ENCODE data around the gene HMG20B. TPM values are rescaled to one million over a fixed set of nuclear protein-coding genes. Genes with fewer than 3 reads are reported as not detected.
A peak's percentile ranks its signal among the peaks of the same experiment; 100 is the strongest.

The HMG20B gene
- total RNA-seq, 1 experiment from 2014 or later, result 58.1 TPM

DNA sequence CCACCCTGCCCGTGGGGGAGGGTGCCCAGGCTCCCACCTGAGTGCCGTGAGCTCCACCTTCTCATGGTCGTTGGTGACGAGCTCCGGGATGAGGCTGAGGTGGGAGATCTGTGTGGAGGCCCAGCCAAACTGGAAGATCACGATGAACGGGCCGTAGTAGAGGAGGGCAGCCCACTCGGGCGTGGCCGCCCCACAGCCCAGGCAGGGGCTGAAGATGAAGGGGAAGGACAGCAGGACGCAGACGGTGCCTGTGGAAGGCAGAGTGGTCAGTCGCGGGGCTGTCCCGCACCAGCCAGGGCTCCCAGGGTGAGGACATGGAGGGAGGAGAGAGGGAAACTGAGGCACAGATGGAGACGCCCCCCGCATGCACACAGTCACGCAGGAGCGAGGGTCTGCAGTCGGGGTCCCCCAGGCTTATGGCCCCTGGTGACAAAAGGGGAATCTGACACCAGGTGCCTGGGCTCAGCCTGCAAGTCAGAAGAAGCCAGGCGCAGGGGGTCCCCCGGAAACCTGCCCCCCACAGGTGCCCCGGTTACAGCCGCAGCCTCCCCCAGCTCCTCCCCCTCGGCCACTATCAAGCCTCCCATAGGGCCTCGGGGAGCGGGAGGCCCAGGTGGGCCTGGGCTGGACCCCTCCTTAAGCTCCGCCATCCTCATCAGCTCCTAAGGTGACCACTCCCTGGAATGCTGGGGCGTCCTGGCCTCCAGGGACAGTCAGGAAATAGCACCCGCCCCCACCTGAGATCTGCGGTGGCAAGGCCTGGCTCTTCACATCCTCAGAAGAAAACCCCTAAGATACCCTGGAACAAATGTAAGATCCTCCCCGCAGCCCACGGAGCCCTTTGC, 21.6 kb upstream of the HMG20B start:
- Mint-ChIP-seq H3K4me1 (ENCODE audit: low read depth, unreplicated experiment) (peaks cover 4% of the 10 kb centered on the region), H3K9me3 (ENCODE audit: low read depth, unreplicated experiment) (no peaks in the 10 kb centered on the region), H3K27me3 (ENCODE audit: unreplicated experiment) (no peaks in the 10 kb centered on the region), H3K4me3 (ENCODE audit: low read depth, unreplicated experiment) (no peak overlapping the region), H3K27ac (ENCODE audit: unreplicated experiment) (no peak overlapping the region), H3K36me3 (ENCODE audit: insufficient read depth, unreplicated experiment) (peaks cover 14% of the 10 kb centered on the region)
- no peak for DNase-seq
- CTCF ChIA-PET, result no interaction called here
- TF ChIP-seq CTCF (IDR thresholded peaks at IDR 0.05; ENCODE audit: unreplicated experiment), result no peak
- intact Hi-C loops (cut with micrococcal nuclease; ENCODE audit: unreplicated experiment), result no loop called here
- no TSS peak for BruUV-seq (replicated peaks)

GRCh38 chr19:3551792-3552095, 21.0 kb upstream of the HMG20B start:
- Mint-ChIP-seq H3K27me3 (ENCODE audit: unreplicated experiment) (no peaks in the 10 kb centered on the region), H3K9me3 (ENCODE audit: low read depth, unreplicated experiment) (no peaks in the 10 kb centered on the region), H3K4me3 (ENCODE audit: low read depth, unreplicated experiment) (no peak overlapping the region), H3K4me1 (ENCODE audit: low read depth, unreplicated experiment) (peaks cover 10% of the 10 kb centered on the region), H3K36me3 (ENCODE audit: insufficient read depth, unreplicated experiment) (peaks cover 19% of the 10 kb centered on the region), H3K27ac (ENCODE audit: unreplicated experiment) (no peak overlapping the region)
- TF ChIP-seq CTCF (IDR thresholded peaks at IDR 0.05; ENCODE audit: unreplicated experiment), result no peak
- no TSS peak for BruUV-seq (replicated peaks)
- intact Hi-C loops (cut with micrococcal nuclease; ENCODE audit: unreplicated experiment), result no loop called here
- CTCF ChIA-PET, result no interaction called here
- DNase-seq, result no peak

DNA sequence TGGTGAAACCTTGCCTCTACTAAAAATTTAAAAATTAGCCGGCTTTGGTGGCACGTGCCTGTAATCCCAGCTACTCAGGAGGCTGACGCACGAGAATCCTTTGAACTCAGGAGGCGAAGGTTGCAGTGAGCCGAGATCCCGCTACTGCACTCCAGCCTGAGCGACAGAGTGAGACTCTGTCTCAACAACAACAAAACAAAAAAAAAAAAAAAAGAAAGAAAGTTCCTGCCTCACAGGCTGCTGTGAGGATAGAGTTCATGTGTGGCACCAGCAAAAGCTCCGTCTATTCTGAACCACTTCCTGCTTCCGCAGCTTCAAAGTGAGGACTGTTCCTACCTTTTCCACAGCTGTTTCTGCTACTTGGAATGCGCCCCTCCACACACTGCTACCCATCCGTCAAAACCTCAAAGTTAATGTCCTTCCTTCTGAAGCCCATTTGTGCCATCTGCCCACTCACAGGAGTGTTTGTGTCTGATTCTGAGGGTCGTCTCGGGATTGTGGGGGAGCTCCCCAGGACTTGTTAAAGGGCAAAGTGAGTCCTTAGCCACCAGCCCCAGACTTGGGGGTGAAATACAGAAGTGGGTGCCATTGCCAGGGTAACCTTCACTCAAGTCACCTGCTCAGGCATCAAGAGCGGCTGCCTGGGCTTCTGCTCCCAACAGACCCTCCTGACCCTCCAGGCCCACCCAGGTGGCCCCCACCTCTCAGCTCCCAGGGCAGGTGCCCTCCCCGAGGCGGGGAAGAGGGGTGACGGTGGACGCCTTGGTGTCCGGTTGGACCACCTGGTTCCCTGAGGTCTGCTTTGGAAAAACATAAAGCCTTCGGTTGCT, 18.3 kb upstream of the HMG20B start:
- no peak for DNase-seq
- intact Hi-C loops (cut with micrococcal nuclease; ENCODE audit: unreplicated experiment), result no loop called here
- Mint-ChIP-seq H3K4me3 (ENCODE audit: low read depth, unreplicated experiment) (no peak overlapping the region), H3K36me3 (ENCODE audit: insufficient read depth, unreplicated experiment) (peaks cover 31% of the 10 kb centered on the region), H3K4me1 (ENCODE audit: low read depth, unreplicated experiment) (peaks cover 10% of the 10 kb centered on the region), H3K27ac (ENCODE audit: unreplicated experiment) (no peak overlapping the region), H3K9me3 (ENCODE audit: low read depth, unreplicated experiment) (no peaks in the 10 kb centered on the region), H3K27me3 (ENCODE audit: unreplicated experiment) (no peaks in the 10 kb centered on the region)
- TSS peak; percentile 55 for BruUV-seq (replicated peaks)
- no peak for TF ChIP-seq CTCF (IDR thresholded peaks at IDR 0.05; ENCODE audit: unreplicated experiment)
- CTCF ChIA-PET, result interaction anchor here (0.6 kb wide), 1 partner anchor 1022 kb away, joined by 3 read pairs; no protein-coding TSS in a partner anchor

- Mint-ChIP-seq H3K36me3 (ENCODE audit: insufficient read depth, unreplicated experiment) (peaks cover 27% of the 10 kb centered on the region), H3K27ac (ENCODE audit: unreplicated experiment) (peak overlapping the region; percentile 96), H3K4me3 (ENCODE audit: low read depth, unreplicated experiment) (peak overlapping the region; percentile 96), H3K27me3 (ENCODE audit: unreplicated experiment) (no peaks in the 10 kb centered on the region), H3K9me3 (ENCODE audit: low read depth, unreplicated experiment) (no peaks in the 10 kb centered on the region), H3K4me1 (ENCODE audit: low read depth, unreplicated experiment) (peaks cover 10% of the 10 kb centered on the region)
- CTCF ChIA-PET, result no interaction called here
- DNase-seq, result no peak
- intact Hi-C loops (cut with micrococcal nuclease; ENCODE audit: unreplicated experiment), result no loop called here
- no peak for TF ChIP-seq CTCF (IDR thresholded peaks at IDR 0.05; ENCODE audit: unreplicated experiment)
- BruUV-seq (replicated peaks), result no TSS peak
Measured at GRCh38 chr19:3555653-3556422, 16.9 kb upstream of the HMG20B start.
